Umbilical cord (tissue), 1 donor: ENCODE results near the gene TRAPPC6A. TPM values are rescaled to one million over a fixed set of nuclear protein-coding genes. Genes with fewer than 3 reads are reported as not detected.

ENCODE experiments used
- total RNA-seq: library from RNA; depleted of rRNA; stranded (reverse); fragments of >200 nt; gene quantifications from one replicate; pipeline ENCODE4 v1.2.3, GENCODE V29; 2014; ENCODE audit warnings: low replicate concordance; ENCODE audit not compliant: insufficient read depth

TRAPPC6A gene
- total RNA-seq, 1 donor from 2014 or later: 12.5 TPM

Other genes with a start within 250 kb of the TRAPPC6A start
- gene APOC4, start 236.0 kb downstream of the TRAPPC6A start, total RNA-seq: not detected
- not detected for gene APOC2, start 232.2 kb downstream of the TRAPPC6A start, total RNA-seq
- gene CLPTM1, start 222.9 kb downstream of the TRAPPC6A start, total RNA-seq: 34.4 TPM
- gene RELB, start 176.8 kb downstream of the TRAPPC6A start, total RNA-seq: 4.8 TPM
- 12.0 TPM for gene CLASRP, start 139.2 kb downstream of the TRAPPC6A start, total RNA-seq
- not detected for gene ZNF296, start 101.8 kb downstream of the TRAPPC6A start, total RNA-seq
- 3.1 TPM for gene GEMIN7, start 99.0 kb downstream of the TRAPPC6A start, total RNA-seq
- 40.2 TPM for gene PPP1R37, start 85.1 kb downstream of the TRAPPC6A start, total RNA-seq
- 0.48 TPM for gene NKPD1, start 17.3 kb downstream of the TRAPPC6A start, total RNA-seq
- 0.72 TPM for gene BLOC1S3, start 547 bp upstream of the TRAPPC6A start, total RNA-seq
- not detected for gene EXOC3L2, start 67.2 kb upstream of the TRAPPC6A start, total RNA-seq
- 11.3 TPM for gene MARK4, start 73.0 kb upstream of the TRAPPC6A start, total RNA-seq
- not detected for gene CKM, start 144.6 kb upstream of the TRAPPC6A start, total RNA-seq
- 4.3 TPM for gene KLC3, start 162.5 kb upstream of the TRAPPC6A start, total RNA-seq
- gene ERCC2, start 192.3 kb upstream of the TRAPPC6A start, total RNA-seq: 25.3 TPM
- gene PPP1R13L, start 226.8 kb upstream of the TRAPPC6A start, total RNA-seq: 9.4 TPM
- gene POLR1G, start 228.4 kb upstream of the TRAPPC6A start, total RNA-seq: 8.7 TPM
- 66.2 TPM for gene ERCC1, start 245.7 kb upstream of the TRAPPC6A start, total RNA-seq